K562 (cell line): ENCODE data around the gene LSS. TPM values are rescaled to one million over a fixed set of nuclear protein-coding genes. Genes with fewer than 3 reads are reported as not detected.

Experiments used
- ATAC-seq: fragments of 200-7000 bp; cut with Tn5 transposase; 3 replicates; pipeline ENCODE4 v1.9.1; 2020; ENCODE audit warnings: moderate library complexity
- BruUV-seq: library from RNA; stranded (reverse); fragments of 400-500 nt; replicated peaks from 2 replicates; lab custom pipeline; 2021; lab: Mats Ljungman, UMichigan
- CTCF ChIA-PET: fragments of 300-600 bp; formaldehyde crosslinking; extraction: SDS; loops from one replicate; lab custom pipeline; 2021; ENCODE audit warnings: low intra/inter-chr PET ratio; lab: Yijun Ruan, JAX
- POLR2A ChIA-PET: fragments of 300-600, 350-650 bp; sonication (Branson Sonifier 250); formaldehyde crosslinking; extraction: SDS; loops from one replicate; lab custom pipeline; 2021; ENCODE audit warnings: antibody characterized with exemption, inconsistent platforms; lab: Yijun Ruan, JAX
- DNase-seq, 4 experiments: peaks; one replicate each; pipeline versions ENCODE4 v3.0.0 to v3.0.0-alpha.2; 2011 to 2018; ENCODE audit warnings: low spot score in 3 of 4, mixed read lengths in 3 of 4; ENCODE audit errors: extremely low read depth in 1 of 4
- FAIRE-seq: peaks from 2 replicates; lab custom pipeline; 2011; peaks lifted over from hg19 to GRCh38; lab: Jason Lieb, UNC
- H2AFZ ChIP-seq: 2 replicates; pipeline ENCODE4 v1.6.0; 2011; ENCODE audit warnings: low read depth, low read length, control low read depth, inconsistent platforms
- H3K27ac ChIP-seq: fragments of 200-600 bp; 3 replicates; pipeline ENCODE4 v1.8.0; 2011; ENCODE audit warnings: low read depth, mild to moderate bottlenecking, control low read depth, inconsistent platforms, low read length, moderate library complexity, mixed read lengths; ENCODE audit errors: extremely low read depth
- H3K27me3 ChIP-seq, 2 experiments: fragments of 300-600 bp in 1 of 2; 2 replicates in 1 of 2; 3 replicates in 1 of 2; pipeline versions ENCODE4 v1.6.0 to v1.8.0; 2011; ENCODE audit warnings: inconsistent platforms in 2 of 2, low read length in 2 of 2, mild to moderate bottlenecking in 1 of 2, mixed read lengths in 1 of 2, moderate library complexity in 1 of 2; ENCODE audit not compliant: control insufficient read depth in 2 of 2, insufficient read depth in 2 of 2
- H3K36me3 ChIP-seq: fragments of 300-600 bp; 3 replicates; pipeline ENCODE4 v1.8.0; 2011; ENCODE audit warnings: mild to moderate bottlenecking, low read length, inconsistent platforms; ENCODE audit not compliant: control insufficient read depth, insufficient read depth
- H3K4me1 ChIP-seq, 2 experiments: fragments of 200-600 bp in 1 of 2; replicated peaks in 1 of 2; 2 replicates in 1 of 2; 3 replicates in 1 of 2; pipeline versions ENCODE4 v1.5.1 to v1.8.0; 2011; ENCODE audit warnings: inconsistent platforms in 2 of 2, low read length in 2 of 2, mild to moderate bottlenecking in 1 of 2, mixed read lengths in 1 of 2, moderate library complexity in 1 of 2; ENCODE audit not compliant: control insufficient read depth in 2 of 2, insufficient read depth in 2 of 2
- H3K4me2 ChIP-seq: 2 replicates; pipeline ENCODE4 v1.6.1; 2011; ENCODE audit warnings: low read length, control low read depth, inconsistent platforms, mixed read lengths; ENCODE audit not compliant: insufficient read depth
- H3K4me3 ChIP-seq: fragments of 200-600 bp; sonication (generic), shearing (Covaris generic); 2 replicates; pipeline ENCODE4 v1.5.1; 2016; ENCODE audit warnings: control low read depth, inconsistent platforms
- H3K79me2 ChIP-seq: fragments of 200-600 bp; 3 replicates; pipeline ENCODE4 v1.8.0; 2011; ENCODE audit warnings: low read length, inconsistent platforms; ENCODE audit not compliant: control insufficient read depth, insufficient read depth
- H3K9ac ChIP-seq, 2 experiments: 2 replicates each; pipeline versions ENCODE4 v1.6.0 to v1.6.1; 2011; ENCODE audit warnings: low read depth in 2 of 2, low read length in 2 of 2, control low read depth in 1 of 2, inconsistent platforms in 1 of 2, mild to moderate bottlenecking in 1 of 2, mixed read lengths in 1 of 2; ENCODE audit not compliant: insufficient read depth in 1 of 2
- H3K9me1 ChIP-seq: one replicate; pipeline ENCODE4 v1.6.0; 2011; ENCODE audit warnings: inconsistent platforms, mild to moderate bottlenecking, low read length, moderate library complexity; ENCODE audit not compliant: control insufficient read depth, insufficient read depth
- H3K9me3 ChIP-seq: replicated peaks from 2 replicates; pipeline ENCODE4 v1.5.1; 2011; ENCODE audit warnings: low read depth, low read length, inconsistent platforms; ENCODE audit not compliant: control insufficient read depth, insufficient read depth
- H4K20me1 ChIP-seq: replicated peaks from 2 replicates; pipeline ENCODE4 v1.6.1; 2011; ENCODE audit warnings: low read length, inconsistent platforms, mixed read lengths; ENCODE audit not compliant: control insufficient read depth, insufficient read depth
- CEBPB ChIP-seq: fragments of 450-650 bp; IDR thresholded peaks from 2 replicates; pipeline ENCODE4 v1.6.1; 2016; ENCODE audit warnings: missing genetic modification characterization, missing compliant biosample characterization
- HNRNPLL ChIP-seq: fragments of 200-400 bp; formaldehyde crosslinking; IDR thresholded peaks from 2 replicates; pipeline ENCODE4 v1.6.1; 2017; ENCODE audit warnings: low read length, low read depth, mild to moderate bottlenecking; ENCODE audit not compliant: poor library complexity, severe bottlenecking
- NBN ChIP-seq: fragments of 450-650 bp; IDR thresholded peaks from 2 replicates; pipeline ENCODE4 v1.6.1; 2016; ENCODE audit warnings: low read depth, mild to moderate bottlenecking
- NFIX ChIP-seq: fragments of 250-450 bp; sonication (Bioruptor Pico); IDR thresholded peaks from 2 replicates; pipeline ENCODE4 v1.4.0; 2020; ENCODE audit warnings: low read depth, mild to moderate bottlenecking, moderate library complexity
- PTTG1 ChIP-seq: fragments of 450-650 bp; IDR thresholded peaks from 2 replicates; pipeline ENCODE4 v1.6.1; 2016; ENCODE audit warnings: low read depth, mild to moderate bottlenecking, missing genetic modification characterization, missing compliant biosample characterization
- RERE ChIP-seq: sonication (generic); formaldehyde crosslinking; IDR thresholded peaks from 2 replicates; pipeline ENCODE4 v1.8.0; 2023; ENCODE audit warnings: missing genetic modification reagents, mild to moderate bottlenecking, borderline replicate concordance
- REST ChIP-seq, 2 experiments: fragments of 450-650 bp; formaldehyde crosslinking in 1 of 2; IDR thresholded peaks; 2 replicates each; pipeline versions ENCODE4 v1.4.0 to v1.6.1; 2014 to 2020; ENCODE audit warnings: mild to moderate bottlenecking in 2 of 2, borderline replicate concordance in 1 of 2, low read depth in 1 of 2
- WGBS: fragments of 100-300 bp; shearing (Covaris generic); methylation state at CpG from one replicate; pipeline ENCODE4 v1.1.6; 2016; ENCODE audit warnings: low coverage, mixed read lengths; ENCODE audit not compliant: insufficient coverage; ENCODE audit errors: missing lambda C conversion rate; 5-methylcytosine and 5-hydroxymethylcytosine counted together
- in situ Hi-C: fragments of 300-500 bp; cut with MboI; formaldehyde crosslinking; loops from 4 replicates; pipeline ENCODE4 v1.15.0; 2018; ENCODE audit warnings: inconsistent platforms, mixed read lengths
- intact Hi-C: fragments of 100-400 bp; cut with micrococcal nuclease; formaldehyde crosslinking; loops from 2 replicates; pipeline ENCODE4 v1.14.2; 2022
- polyA plus RNA-seq, 8 experiments: library from polyadenylated mRNA; depleted of rRNA in 4 of 8; stranded (reverse) in 5 of 8; unstranded in 3 of 8; fragments of >200 nt; fragmentation: Nextera tagmentation in 2 of 8; fragmentation: Illumina TruSeq in 1 of 8; extraction: Ambion mirVana in 2 of 8; extraction: Trizol in 1 of 8; gene quantifications; 2 replicates each; pipeline versions ENCODE4 v1.2.1 to v1.2.3, GENCODE V29; 2011 to 2014; ENCODE audit warnings: inconsistent platforms in 1 of 8, missing spikeins in 1 of 8
- total RNA-seq, 7 experiments: library from RNA; depleted of rRNA in 6 of 7; stranded (reverse); fragments of >200 nt in 6 of 7; fragmentation: Illumina TruSeq in 2 of 7; extraction: Trizol in 2 of 7; gene quantifications; 2 replicates each; pipeline versions ENCODE4 v1.2.1 to v1.2.3, GENCODE V29; 2011 to 2021; ENCODE audit warnings: low replicate concordance in 1 of 7

LSS gene
- total and polyA plus RNA-seq, 9 of the 15 experiments (the other 6 are each of a cell fraction or from before 2014, with no cell fraction given): 2.2 to 89.5 (median 37.4) TPM

GRCh38 chr21:46205766-46206162 is 22.8 kb downstream of the LSS start:
- BruUV-seq: no TSS peak
- WGBS: 95% methylated on average over 16 of the region's 16 CpGs
- POLR2A ChIA-PET: no interaction called here
- Histone ChIP-seq H3K27me3 (no peaks in the 10 kb centered on the region), H3K9me3 (no peaks in the 10 kb centered on the region), H3K27ac (no peak overlapping the region), H3K9me1 (no peaks in the 10 kb centered on the region), H3K79me2 (no peaks in the 10 kb centered on the region), H3K4me2 (no peak overlapping the region), H4K20me1 (no peaks in the 10 kb centered on the region), H3K36me3 (peaks cover 84% of the 10 kb centered on the region; the same call in 2 of the 3 replicates), H2AFZ (no peak overlapping the region), H3K4me1 (peaks cover 0 to 19% of the 10 kb centered on the region in 2 experiments; a peak in 1 of 5 replicates), H3K9ac (no peak overlapping the region; a peak in 1 of 4 replicates), H3K4me3 (no peak overlapping the region)
- DNase-seq: no peak
- CTCF ChIA-PET: no interaction called here
- in situ Hi-C loops (no loop called here), intact Hi-C loops (no loop called here)
- FAIRE-seq: no peak
- ATAC-seq: no peak
- TF ChIP-seq HNRNPLL (no peak), NFIX (CRISPR knock-in tag) (no peak), CEBPB (no peak), REST (IDR thresholded peaks at IDR 0.05; ENCODE audit: borderline replicate concordance) (no peak), REST (CRISPR knock-in tag; IDR thresholded peaks at IDR 0.05; ENCODE audit: low read depth) (no peak), NBN (no peak), PTTG1 (tag) (no peak), RERE (CRISPR knock-in tag) (no peak)
